OCI-LY1 (cell line): ENCODE results near the gene LRFN3.
"Not testable (repeated sequence)": the region's sequence is repeated elsewhere in the genome, so short reads cannot be mapped to it uniquely, and the experiment has no call there.

Source experiments
- H2AFZ ChIP-seq: fragments of 200-600 bp; sonication (generic), shearing (Covaris generic); 2 replicates; pipeline ENCODE4 v1.6.0; 2014; ENCODE audit warnings: antibody characterized with exemption, mild to moderate bottlenecking, low read length
- H3F3A ChIP-seq: fragments of 200-600 bp; sonication (generic), shearing (Covaris generic); 2 replicates; pipeline ENCODE4 v1.6.0; 2014; ENCODE audit warnings: mild to moderate bottlenecking, antibody characterized with exemption, low read length, moderate library complexity; ENCODE audit not compliant: insufficient read depth
- H3K27ac ChIP-seq: fragments of 200-600 bp; sonication (generic); 2 replicates; pipeline ENCODE4 v1.5.1; 2014; ENCODE audit warnings: low read length, mixed run types, mild to moderate bottlenecking, low read depth; ENCODE audit not compliant: poor library complexity, severe bottlenecking
- H3K27me3 ChIP-seq: fragments of 200-600 bp; sonication (generic); 2 replicates; pipeline ENCODE4 v1.6.0; 2014; ENCODE audit warnings: antibody characterized with exemption, mild to moderate bottlenecking, low read length, moderate library complexity; ENCODE audit not compliant: insufficient read depth
- H3K36me3 ChIP-seq: fragments of 200-600 bp; sonication (generic); 2 replicates; pipeline ENCODE4 v1.6.1; 2014; ENCODE audit warnings: mild to moderate bottlenecking, antibody characterized with exemption, low read length, moderate library complexity, mixed read lengths; ENCODE audit not compliant: insufficient read depth
- H3K4me1 ChIP-seq: fragments of 200-600 bp; sonication (generic); 2 replicates; pipeline ENCODE4 v1.5.1; 2014; ENCODE audit warnings: mild to moderate bottlenecking, low read length, moderate library complexity; ENCODE audit not compliant: insufficient read depth, severe bottlenecking
- H3K4me2 ChIP-seq: fragments of 200-600 bp; sonication (generic), shearing (Covaris generic); 2 replicates; pipeline ENCODE4 v1.6.1; 2014; ENCODE audit warnings: low read length
- H3K4me3 ChIP-seq: fragments of 200-600 bp; sonication (generic); 2 replicates; pipeline ENCODE4 v1.5.1; 2014; ENCODE audit warnings: low read length, low read depth, mild to moderate bottlenecking, mixed read lengths; ENCODE audit not compliant: poor library complexity, severe bottlenecking
- H3K79me2 ChIP-seq: fragments of 200-600 bp; shearing (Covaris generic); 2 replicates; pipeline ENCODE4 v1.6.1; 2016; ENCODE audit warnings: mixed run types, low read length, mixed read lengths; ENCODE audit not compliant: insufficient read depth
- H3K9ac ChIP-seq: fragments of 200-600 bp; sonication (generic), shearing (Covaris generic); 2 replicates; pipeline ENCODE4 v1.6.1; 2014; ENCODE audit warnings: mild to moderate bottlenecking, low read length, mixed read lengths
- H3K9me2 ChIP-seq: fragments of 200-600 bp; sonication (generic), shearing (Covaris generic); 2 replicates; pipeline ENCODE4 v1.6.1; 2014; ENCODE audit warnings: low read depth, mild to moderate bottlenecking, low read length, mixed read lengths
- H3K9me3 ChIP-seq: fragments of 200-600 bp; shearing (Covaris generic); 2 replicates; pipeline ENCODE4 v1.6.1; 2014; ENCODE audit warnings: low read length, mixed read lengths
- H4K20me1 ChIP-seq: fragments of 200-600 bp; sonication (generic), shearing (Covaris generic); 2 replicates; pipeline ENCODE4 v1.6.0; 2016; ENCODE audit warnings: mild to moderate bottlenecking, low read length; ENCODE audit not compliant: insufficient read depth
- EZH2 ChIP-seq: fragments of 200-600 bp; sonication (generic), shearing (Covaris generic); IDR thresholded peaks from 2 replicates; pipeline ENCODE4 v1.8.0; 2017; ENCODE audit warnings: borderline replicate concordance, mixed run types, mild to moderate bottlenecking, antibody characterized with exemption, low read length, moderate library complexity, mixed read lengths
- TF ChIP-seq, protein P1 (sequence below): fragments of 200-600 bp; sonication (generic), shearing (Covaris generic); IDR thresholded peaks from 2 replicates; pipeline ENCODE4 v1.5.1; 2017; ENCODE audit warnings: mild to moderate bottlenecking, antibody characterized with exemption, low read length, moderate library complexity, mixed read lengths

The LRFN3 gene

DNA sequence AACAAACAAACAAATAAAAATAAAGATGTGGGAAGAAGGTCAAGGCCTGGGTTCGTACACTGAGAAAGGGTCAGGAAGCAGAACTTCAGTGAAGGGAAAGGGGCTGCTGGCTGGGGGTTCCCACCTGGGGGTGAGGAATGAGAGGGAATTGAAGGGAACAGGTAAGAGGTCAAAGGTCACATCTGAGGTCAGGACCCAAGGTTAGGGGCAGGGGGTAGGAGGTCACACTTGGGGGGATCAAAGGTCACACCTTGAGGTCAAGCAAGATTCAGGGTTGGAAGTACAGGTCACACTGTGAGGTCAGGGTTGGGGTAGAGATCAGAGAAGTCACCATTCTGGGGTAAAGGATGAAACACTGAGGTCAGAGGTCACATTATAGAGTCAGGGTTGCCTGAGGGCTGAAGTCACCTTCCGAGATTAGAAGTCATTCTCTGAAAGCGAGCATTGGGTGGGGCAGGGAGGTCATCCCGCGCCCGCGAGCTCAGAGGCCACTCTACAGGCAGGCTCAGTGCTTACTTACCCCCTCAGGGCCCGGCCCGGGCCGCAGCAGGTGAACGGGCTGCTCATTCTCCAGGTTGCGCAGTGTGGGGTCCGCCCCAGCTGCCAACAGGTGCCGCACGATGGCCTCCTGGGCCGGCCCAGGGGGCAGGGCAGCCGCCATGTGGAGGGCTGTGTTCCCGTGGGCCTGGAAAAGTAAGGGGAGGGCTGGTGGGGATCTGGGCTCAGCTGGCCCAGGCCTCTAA is 46.6 kb upstream of the LRFN3 start:
- H4K20me1 ChIP-seq = no peaks in the 10 kb centered on the region
- H3F3A ChIP-seq = no peaks in the 10 kb centered on the region
- H3K79me2 ChIP-seq = no peaks in the 10 kb centered on the region
- no peaks in the 10 kb centered on the region for H3K27me3 ChIP-seq
- no peak overlapping the region for H3K9ac ChIP-seq
- no peak for TF ChIP-seq EZH2
- TF ChIP-seq, protein P1, sequence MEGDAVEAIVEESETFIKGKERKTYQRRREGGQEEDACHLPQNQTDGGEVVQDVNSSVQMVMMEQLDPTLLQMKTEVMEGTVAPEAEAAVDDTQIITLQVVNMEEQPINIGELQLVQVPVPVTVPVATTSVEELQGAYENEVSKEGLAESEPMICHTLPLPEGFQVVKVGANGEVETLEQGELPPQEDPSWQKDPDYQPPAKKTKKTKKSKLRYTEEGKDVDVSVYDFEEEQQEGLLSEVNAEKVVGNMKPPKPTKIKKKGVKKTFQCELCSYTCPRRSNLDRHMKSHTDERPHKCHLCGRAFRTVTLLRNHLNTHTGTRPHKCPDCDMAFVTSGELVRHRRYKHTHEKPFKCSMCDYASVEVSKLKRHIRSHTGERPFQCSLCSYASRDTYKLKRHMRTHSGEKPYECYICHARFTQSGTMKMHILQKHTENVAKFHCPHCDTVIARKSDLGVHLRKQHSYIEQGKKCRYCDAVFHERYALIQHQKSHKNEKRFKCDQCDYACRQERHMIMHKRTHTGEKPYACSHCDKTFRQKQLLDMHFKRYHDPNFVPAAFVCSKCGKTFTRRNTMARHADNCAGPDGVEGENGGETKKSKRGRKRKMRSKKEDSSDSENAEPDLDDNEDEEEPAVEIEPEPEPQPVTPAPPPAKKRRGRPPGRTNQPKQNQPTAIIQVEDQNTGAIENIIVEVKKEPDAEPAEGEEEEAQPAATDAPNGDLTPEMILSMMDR = no peak
- H3K27ac ChIP-seq = no peak overlapping the region
- peaks cover 70% of the 10 kb centered on the region for H3K36me3 ChIP-seq
- H3K4me3 ChIP-seq = no peak overlapping the region
- H3K4me2 ChIP-seq = no peak overlapping the region
- no peaks in the 10 kb centered on the region for H3K4me1 ChIP-seq
- no peaks in the 10 kb centered on the region for H3K9me2 ChIP-seq
- H2AFZ ChIP-seq = no peak overlapping the region
- H3K9me3 ChIP-seq = no peaks in the 10 kb centered on the region

DNA sequence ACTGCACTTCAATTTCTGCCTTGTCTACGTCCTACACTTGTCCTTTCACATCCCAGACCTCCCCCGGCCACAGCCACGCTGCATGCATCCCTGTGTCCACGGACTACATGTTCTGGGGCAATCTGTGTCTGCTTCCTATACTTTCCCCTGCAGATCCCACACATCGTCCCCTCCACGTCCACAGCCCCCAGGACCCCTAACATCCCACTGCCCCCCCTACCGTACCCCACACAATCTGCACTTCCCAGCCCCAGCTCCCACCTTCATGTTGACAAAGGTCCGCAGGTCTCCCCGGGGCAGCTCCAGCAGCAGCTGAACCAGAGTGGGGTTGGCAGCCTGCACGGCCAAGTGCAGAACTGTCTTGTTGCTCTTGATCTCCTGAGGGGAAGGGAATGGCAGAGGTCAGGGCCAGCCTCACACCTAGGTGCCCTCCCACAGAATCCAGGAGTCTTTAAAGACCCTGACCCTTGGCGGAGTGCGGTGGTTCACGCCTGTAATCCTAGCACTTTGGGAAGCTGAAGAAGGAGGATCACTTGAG is 46.0 kb upstream of the LRFN3 start:
- H3K4me3 ChIP-seq = no peak overlapping the region
- H3K9me3 ChIP-seq = no peaks in the 10 kb centered on the region
- H3K9ac ChIP-seq = no peak overlapping the region
- H3K4me1 ChIP-seq = no peaks in the 10 kb centered on the region
- H3K27me3 ChIP-seq = no peaks in the 10 kb centered on the region
- no peaks in the 10 kb centered on the region for H3K9me2 ChIP-seq
- H3K4me2 ChIP-seq = no peak overlapping the region
- no peaks in the 10 kb centered on the region for H3K79me2 ChIP-seq
- no peaks in the 10 kb centered on the region for H3F3A ChIP-seq
- H3K36me3 ChIP-seq = peaks cover 73% of the 10 kb centered on the region
- TF ChIP-seq, protein P1 = no peak
- no peak for TF ChIP-seq EZH2
- H4K20me1 ChIP-seq = no peaks in the 10 kb centered on the region
- no peak overlapping the region for H2AFZ ChIP-seq
- no peak overlapping the region for H3K27ac ChIP-seq

DNA sequence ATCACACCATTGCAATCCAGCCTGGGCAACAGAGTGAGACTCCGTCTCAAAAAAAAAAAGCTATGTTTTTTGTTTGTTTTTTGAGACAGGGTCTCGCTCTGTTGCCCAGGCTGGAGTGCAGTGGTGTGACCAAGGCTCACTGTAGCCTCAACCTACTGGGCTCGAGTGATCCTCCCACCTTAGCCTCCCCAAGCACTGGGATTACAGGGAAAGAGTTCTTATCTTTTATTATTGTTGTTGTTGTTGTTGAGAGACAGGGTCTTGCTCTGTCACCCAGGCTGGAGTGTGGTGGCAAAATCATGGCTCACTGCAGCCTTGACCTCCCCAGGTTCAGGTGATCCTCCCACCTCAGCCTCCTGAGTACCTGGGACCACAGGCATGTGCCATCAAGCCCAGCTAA is 44.4 kb upstream of the LRFN3 start:
- H3K9ac ChIP-seq, H3K27ac ChIP-seq, H3K79me2 ChIP-seq, H3K9me3 ChIP-seq, H3F3A ChIP-seq, H4K20me1 ChIP-seq, H3K4me3 ChIP-seq, H3K4me2 ChIP-seq, H3K27me3 ChIP-seq, H3K9me2 ChIP-seq, H3K4me1 ChIP-seq, H2AFZ ChIP-seq: not testable (repeated sequence)
- H3K36me3 ChIP-seq = peaks cover 87% of the 10 kb centered on the region

DNA sequence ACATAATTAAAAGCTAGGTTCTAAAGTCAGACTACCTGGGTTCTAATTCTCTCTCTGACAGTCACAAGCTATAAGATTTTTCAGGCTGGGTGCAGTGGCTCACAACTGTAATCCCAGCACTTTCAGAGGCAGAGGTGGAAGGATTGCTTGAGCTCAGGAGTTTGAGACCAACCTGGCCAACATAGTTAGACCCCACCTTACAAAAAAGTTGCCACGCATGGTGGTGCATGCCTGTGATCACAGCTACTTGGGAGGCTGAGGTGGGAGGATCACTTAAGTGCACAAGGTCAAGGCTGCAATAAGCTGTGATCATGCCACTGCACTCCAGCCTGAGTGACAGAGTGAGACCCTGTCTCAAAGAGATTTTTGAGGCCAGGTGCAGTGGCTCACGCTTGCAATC is 41.8 kb upstream of the LRFN3 start:
- no peaks in the 10 kb centered on the region for H3F3A ChIP-seq
- no peak for TF ChIP-seq EZH2
- TF ChIP-seq, protein P1 = no peak
- no peak overlapping the region for H3K9ac ChIP-seq
- H3K9me2 ChIP-seq = no peaks in the 10 kb centered on the region
- H3K9me3 ChIP-seq = no peaks in the 10 kb centered on the region
- H3K27me3 ChIP-seq = no peaks in the 10 kb centered on the region
- H3K4me3 ChIP-seq = no peak overlapping the region
- H3K79me2 ChIP-seq = 0 out of 2 replicates have a peak, but pooled peaks cover 3% of the 10 kb centered on the region
- H4K20me1 ChIP-seq = no peaks in the 10 kb centered on the region
- no peak overlapping the region for H3K27ac ChIP-seq
- peaks cover 10% of the 10 kb centered on the region for H3K4me1 ChIP-seq
- no peak overlapping the region for H2AFZ ChIP-seq
- no peak overlapping the region for H3K4me2 ChIP-seq
- H3K36me3 ChIP-seq = peaks cover 80% of the 10 kb centered on the region
